NT2/D1 (cell line): Measurements from ENCODE around the gene CERS4.

ENCODE experiments used
- YY1 ChIP-seq: IDR thresholded peaks from 2 replicates; pipeline ENCODE4 v1.6.1; 2011; ENCODE audit not compliant: insufficient read length, insufficient read depth
- ZNF274 ChIP-seq: IDR thresholded peaks from 2 replicates; pipeline ENCODE4 v1.6.1; 2011; ENCODE audit warnings: mild to moderate bottlenecking, low read depth, low read length

- TF ChIP-seq YY1 (no peak), ZNF274 (no peak)
These were observed 30.5 kb downstream of the CERS4 start for GRCh38 chr19:8239528-8240273.
